ENCODE measurements around the gene KLHL14.

DNA sequence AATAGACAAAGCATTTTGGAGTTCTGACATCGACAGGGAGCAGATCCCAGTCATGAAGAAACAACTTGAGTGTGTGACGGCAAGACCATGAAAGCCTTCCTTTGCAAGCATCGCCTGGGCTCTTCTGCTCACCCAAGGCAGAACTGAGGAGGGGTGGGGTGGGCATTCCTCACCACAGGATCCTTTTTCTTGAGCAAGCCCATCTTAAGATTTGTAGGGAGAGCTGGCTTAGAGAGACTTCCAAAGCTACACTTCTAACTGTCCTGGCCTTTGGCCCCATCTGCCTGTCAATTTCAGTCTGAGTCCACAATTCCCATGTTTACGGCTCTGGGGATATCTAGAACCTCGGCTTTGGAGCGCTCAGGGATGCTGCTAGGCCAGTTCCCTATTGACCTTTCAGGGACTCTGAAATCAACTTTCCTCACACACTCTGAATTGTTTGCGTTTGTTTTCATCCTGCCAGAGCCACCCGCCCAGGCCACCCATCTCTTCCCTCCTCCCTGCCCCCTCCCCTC lies 3.7 kb downstream of the KLHL14 start:
- TF ChIP-seq, protein P1, sequence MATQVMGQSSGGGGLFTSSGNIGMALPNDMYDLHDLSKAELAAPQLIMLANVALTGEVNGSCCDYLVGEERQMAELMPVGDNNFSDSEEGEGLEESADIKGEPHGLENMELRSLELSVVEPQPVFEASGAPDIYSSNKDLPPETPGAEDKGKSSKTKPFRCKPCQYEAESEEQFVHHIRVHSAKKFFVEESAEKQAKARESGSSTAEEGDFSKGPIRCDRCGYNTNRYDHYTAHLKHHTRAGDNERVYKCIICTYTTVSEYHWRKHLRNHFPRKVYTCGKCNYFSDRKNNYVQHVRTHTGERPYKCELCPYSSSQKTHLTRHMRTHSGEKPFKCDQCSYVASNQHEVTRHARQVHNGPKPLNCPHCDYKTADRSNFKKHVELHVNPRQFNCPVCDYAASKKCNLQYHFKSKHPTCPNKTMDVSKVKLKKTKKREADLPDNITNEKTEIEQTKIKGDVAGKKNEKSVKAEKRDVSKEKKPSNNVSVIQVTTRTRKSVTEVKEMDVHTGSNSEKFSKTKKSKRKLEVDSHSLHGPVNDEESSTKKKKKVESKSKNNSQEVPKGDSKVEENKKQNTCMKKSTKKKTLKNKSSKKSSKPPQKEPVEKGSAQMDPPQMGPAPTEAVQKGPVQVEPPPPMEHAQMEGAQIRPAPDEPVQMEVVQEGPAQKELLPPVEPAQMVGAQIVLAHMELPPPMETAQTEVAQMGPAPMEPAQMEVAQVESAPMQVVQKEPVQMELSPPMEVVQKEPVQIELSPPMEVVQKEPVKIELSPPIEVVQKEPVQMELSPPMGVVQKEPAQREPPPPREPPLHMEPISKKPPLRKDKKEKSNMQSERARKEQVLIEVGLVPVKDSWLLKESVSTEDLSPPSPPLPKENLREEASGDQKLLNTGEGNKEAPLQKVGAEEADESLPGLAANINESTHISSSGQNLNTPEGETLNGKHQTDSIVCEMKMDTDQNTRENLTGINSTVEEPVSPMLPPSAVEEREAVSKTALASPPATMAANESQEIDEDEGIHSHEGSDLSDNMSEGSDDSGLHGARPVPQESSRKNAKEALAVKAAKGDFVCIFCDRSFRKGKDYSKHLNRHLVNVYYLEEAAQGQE (IDR thresholded peaks at IDR 0.05; ENCODE audit: insufficient read depth in 1 of 2, low read depth in 2 of 2, low read length in 2 of 2): no peak
- TF ChIP-seq SIN3A (IDR thresholded peaks at IDR 0.05; ENCODE audit: borderline replicate concordance, insufficient read depth, low read length) (no peak), POLR2AphosphoS5 (IDR thresholded peaks at IDR 0.05; ENCODE audit: low read depth, low read length) (no peak), FOXP2 (optimal IDR thresholded peaks at IDR 0.05; ENCODE audit: borderline replicate concordance, extremely low read depth, extremely low read length, insufficient read depth) (no peak), TAF1 (IDR thresholded peaks at IDR 0.05; ENCODE audit: borderline replicate concordance, insufficient read depth, low read length) (no peak)

Data from PFSK-1 (cell line).